Sigmoid colon (tissue), 7 donors: Measurements from ENCODE around the gene RAPGEF5. TPM values are rescaled to one million over a fixed set of nuclear protein-coding genes. Genes with fewer than 3 reads are reported as not detected.

Experiments used
- DNase-seq: peaks from one replicate; pipeline ENCODE4 v3.0.0-alpha.2; 2019
- H3K27ac ChIP-seq, 4 donors: fragments of 200-600 bp; sonication (generic); one replicate each; pipeline ENCODE4 v1.5.1; 2016 to 2019; ENCODE audit warnings: mild to moderate bottlenecking in 1 of 4
- H3K27me3 ChIP-seq, 3 donors: fragments of 200-600 bp; sonication (generic); one replicate each; pipeline ENCODE4 v1.5.1; 2019; ENCODE audit warnings: mild to moderate bottlenecking in 1 of 3
- H3K36me3 ChIP-seq, 4 donors: fragments of 200-600 bp; sonication (generic); one replicate each; pipeline ENCODE4 v1.5.1; 2016 to 2019
- H3K4me1 ChIP-seq, 4 donors: fragments of 200-600 bp; sonication (generic); one replicate each; pipeline ENCODE4 v1.5.1; 2017 to 2019
- H3K4me3 ChIP-seq, 4 donors: fragments of 200-600 bp; sonication (generic); one replicate each; pipeline ENCODE4 v1.5.1; 2017 to 2019; ENCODE audit warnings: mild to moderate bottlenecking in 2 of 4, moderate library complexity in 1 of 4
- H3K9me3 ChIP-seq, 4 donors: fragments of 200-600 bp in 3 of 4; sonication (generic) in 3 of 4; one replicate each; pipeline versions ENCODE4 v1.5.1 to v1.6.1; 2013 to 2019
- EP300 ChIP-seq, 4 donors: sonication (generic); formaldehyde crosslinking; IDR thresholded peaks; one replicate each; pipeline ENCODE4 v1.6.1; 2017; ENCODE audit warnings: antibody characterized with exemption in 4 of 4
- POLR2A ChIP-seq, 2 donors: fragments of 450-650 bp; IDR thresholded peaks; one replicate each; pipeline ENCODE4 v1.6.1; 2016; ENCODE audit warnings: antibody characterized with exemption in 2 of 2, mild to moderate bottlenecking in 2 of 2, moderate library complexity in 2 of 2
- POLR2AphosphoS5 ChIP-seq, 4 donors: sonication (generic); formaldehyde crosslinking; IDR thresholded peaks; one replicate each; pipeline ENCODE4 v1.6.1; 2017; ENCODE audit warnings: antibody characterized with exemption in 4 of 4
- WGBS, 2 donors: extraction: QIAGEN DNeasy Blood & Tissue Kit; methylation state at CpG; one replicate each; pipeline ENCODE4 v1.1.7; 2013; 5-methylcytosine and 5-hydroxymethylcytosine counted together
- intact Hi-C: fragments of 100-400 bp; cut with DNase I; formaldehyde crosslinking; loops from one replicate; pipeline ENCODE4 v1.15.1; 2023
- polyA plus RNA-seq, 3 donors: library from polyadenylated mRNA; stranded (reverse); fragments of 200-250 nt; gene quantifications; one replicate each; pipeline ENCODE4 v1.2.3, GENCODE V29; 2013
- total RNA-seq, 4 donors: library from RNA; depleted of rRNA; stranded (reverse); fragments of >200 nt; gene quantifications; one replicate each; pipeline ENCODE4 v1.1.0, GENCODE V29; 2016
- TF ChIP-seq, protein P1 (sequence below), 4 experiments: fragments of 450-650 bp in 3 of 4; fragments of 200-600 bp in 1 of 4; IDR thresholded peaks; one replicate each; pipeline ENCODE4 v1.5.1; 2016 to 2019; ENCODE audit warnings: antibody characterized with exemption in 4 of 4, mild to moderate bottlenecking in 3 of 4, moderate library complexity in 2 of 4
- donor health status: healthy with polysubstance abuse.
- donor health status: Bipolar disorder and iron deficiency.
- donor health status: healthy.

Gene RAPGEF5
- total and polyA plus RNA-seq, 7 donors = 6.0 to 17.9 (median 12.6) TPM

- TF ChIP-seq POLR2A (IDR thresholded peaks at IDR 0.05) = no peak
- TF ChIP-seq EP300 (IDR thresholded peaks at IDR 0.05) = no peak
- TF ChIP-seq, protein P1, sequence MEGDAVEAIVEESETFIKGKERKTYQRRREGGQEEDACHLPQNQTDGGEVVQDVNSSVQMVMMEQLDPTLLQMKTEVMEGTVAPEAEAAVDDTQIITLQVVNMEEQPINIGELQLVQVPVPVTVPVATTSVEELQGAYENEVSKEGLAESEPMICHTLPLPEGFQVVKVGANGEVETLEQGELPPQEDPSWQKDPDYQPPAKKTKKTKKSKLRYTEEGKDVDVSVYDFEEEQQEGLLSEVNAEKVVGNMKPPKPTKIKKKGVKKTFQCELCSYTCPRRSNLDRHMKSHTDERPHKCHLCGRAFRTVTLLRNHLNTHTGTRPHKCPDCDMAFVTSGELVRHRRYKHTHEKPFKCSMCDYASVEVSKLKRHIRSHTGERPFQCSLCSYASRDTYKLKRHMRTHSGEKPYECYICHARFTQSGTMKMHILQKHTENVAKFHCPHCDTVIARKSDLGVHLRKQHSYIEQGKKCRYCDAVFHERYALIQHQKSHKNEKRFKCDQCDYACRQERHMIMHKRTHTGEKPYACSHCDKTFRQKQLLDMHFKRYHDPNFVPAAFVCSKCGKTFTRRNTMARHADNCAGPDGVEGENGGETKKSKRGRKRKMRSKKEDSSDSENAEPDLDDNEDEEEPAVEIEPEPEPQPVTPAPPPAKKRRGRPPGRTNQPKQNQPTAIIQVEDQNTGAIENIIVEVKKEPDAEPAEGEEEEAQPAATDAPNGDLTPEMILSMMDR (IDR thresholded peaks at IDR 0.05) = no peak
- TF ChIP-seq POLR2AphosphoS5 (IDR thresholded peaks at IDR 0.05) = no peak
- H3K4me1 ChIP-seq = no peaks in the 10 kb centered on the region
- DNase-seq = no peak
- no peaks in the 10 kb centered on the region for H3K27me3 ChIP-seq
- H3K36me3 ChIP-seq = no peaks in the 10 kb centered on the region
- intact Hi-C loops = no loop called here
- no peak overlapping the region for H3K4me3 ChIP-seq
- no peaks in the 10 kb centered on the region for H3K9me3 ChIP-seq
- 53 to 82% methylated on average over 2 of the region's 2 CpGs for WGBS, 2 donors
- no peak overlapping the region for H3K27ac ChIP-seq
Measured at GRCh38 chr7:22373911-22374310, 17.0 kb upstream of the RAPGEF5 start.

GRCh38 chr7:22373388-22373787 is 16.4 kb upstream of the RAPGEF5 start:
- intact Hi-C loops = no loop called here
- H3K9me3 ChIP-seq = no peaks in the 10 kb centered on the region
- 36 to 69% methylated on average over 3 of the region's 3 CpGs for WGBS, 2 donors
- no peak for TF ChIP-seq POLR2AphosphoS5 (IDR thresholded peaks at IDR 0.05)
- TF ChIP-seq, protein P1 (IDR thresholded peaks at IDR 0.05) = no peak
- no peak for TF ChIP-seq EP300 (IDR thresholded peaks at IDR 0.05)
- TF ChIP-seq POLR2A (IDR thresholded peaks at IDR 0.05) = no peak
- no peaks in the 10 kb centered on the region for H3K27me3 ChIP-seq
- H3K4me1 ChIP-seq = no peaks in the 10 kb centered on the region
- H3K36me3 ChIP-seq = no peaks in the 10 kb centered on the region
- DNase-seq = no peak
- H3K27ac ChIP-seq = no peak overlapping the region
- no peak overlapping the region for H3K4me3 ChIP-seq

DNA sequence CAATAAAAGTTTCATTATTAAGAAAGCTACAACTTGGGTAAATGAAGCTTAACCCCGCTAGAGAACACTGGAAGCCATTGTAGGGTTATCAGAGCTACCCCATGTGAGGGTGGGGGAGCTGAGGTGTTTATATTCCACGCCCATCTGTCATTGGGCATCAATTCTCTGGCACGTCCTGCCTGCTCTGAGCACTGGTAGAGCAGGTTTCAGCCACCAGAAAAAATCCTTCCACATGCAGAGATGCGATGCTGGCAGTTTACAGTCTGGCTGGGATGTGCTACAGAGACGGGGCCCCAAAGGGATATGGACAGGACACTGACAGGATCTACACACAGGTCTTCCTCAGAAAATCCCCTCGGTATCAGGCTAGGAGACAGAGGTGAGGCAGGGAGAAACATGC is 15.9 kb upstream of the RAPGEF5 start:
- Histone ChIP-seq H3K4me3 (no peak overlapping the region), H3K36me3 (no peaks in the 10 kb centered on the region), H3K9me3 (no peaks in the 10 kb centered on the region), H3K27me3 (no peaks in the 10 kb centered on the region), H3K4me1 (no peaks in the 10 kb centered on the region), H3K27ac (no peak overlapping the region)
- intact Hi-C loops = no loop called here
- WGBS, 2 donors = 20 to 66% methylated on average over 6 of the region's 6 CpGs
- no peak for DNase-seq
- TF ChIP-seq POLR2AphosphoS5 (IDR thresholded peaks at IDR 0.05) = no peak
- no peak for TF ChIP-seq POLR2A (IDR thresholded peaks at IDR 0.05)
- no peak for TF ChIP-seq EP300 (IDR thresholded peaks at IDR 0.05)
- TF ChIP-seq, protein P1 (IDR thresholded peaks at IDR 0.05) = no peak

GRCh38 chr7:22371878-22372277 is 14.9 kb upstream of the RAPGEF5 start:
- no peak overlapping the region for H3K27ac ChIP-seq
- intact Hi-C loops = no loop called here
- no peak for TF ChIP-seq EP300 (IDR thresholded peaks at IDR 0.05)
- no peak for TF ChIP-seq POLR2AphosphoS5 (IDR thresholded peaks at IDR 0.05)
- TF ChIP-seq POLR2A (IDR thresholded peaks at IDR 0.05) = no peak
- TF ChIP-seq, protein P1 (IDR thresholded peaks at IDR 0.05) = no peak
- no peak overlapping the region for H3K4me3 ChIP-seq
- no peaks in the 10 kb centered on the region for H3K27me3 ChIP-seq
- no peak for DNase-seq
- no peaks in the 10 kb centered on the region for H3K4me1 ChIP-seq
- H3K36me3 ChIP-seq = no peaks in the 10 kb centered on the region
- H3K9me3 ChIP-seq = no peaks in the 10 kb centered on the region

DNA sequence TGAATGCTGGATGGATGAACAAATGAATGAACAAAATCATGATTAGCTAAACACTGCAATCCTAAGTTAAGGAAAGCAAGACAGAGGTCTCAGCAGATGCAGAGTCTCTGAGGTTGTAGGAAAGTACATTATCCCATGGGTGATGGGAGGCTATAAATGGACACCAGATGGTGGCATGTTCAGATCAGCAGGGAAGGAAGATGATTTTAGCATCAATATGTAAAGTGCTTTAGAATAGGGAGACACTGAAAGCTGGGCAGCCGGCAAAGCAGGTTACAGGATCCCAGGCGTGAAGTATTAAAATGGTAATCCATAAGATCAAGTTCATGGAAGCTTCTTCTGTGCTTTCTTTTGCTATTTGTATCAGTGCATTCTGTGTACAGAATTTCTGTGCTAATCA is 7.9 kb upstream of the RAPGEF5 start:
- no peaks in the 10 kb centered on the region for H3K4me1 ChIP-seq
- TF ChIP-seq POLR2AphosphoS5 (IDR thresholded peaks at IDR 0.05) = no peak
- TF ChIP-seq, protein P1 (IDR thresholded peaks at IDR 0.05) = no peak
- TF ChIP-seq EP300 (IDR thresholded peaks at IDR 0.05) = no peak
- TF ChIP-seq POLR2A (IDR thresholded peaks at IDR 0.05) = no peak
- H3K36me3 ChIP-seq = no peaks in the 10 kb centered on the region
- H3K4me3 ChIP-seq = no peak overlapping the region
- H3K27ac ChIP-seq = no peak overlapping the region
- no peaks in the 10 kb centered on the region for H3K27me3 ChIP-seq
- no peak for DNase-seq
- intact Hi-C loops = no loop called here
- no peaks in the 10 kb centered on the region for H3K9me3 ChIP-seq
- 91 to 96% methylated on average over 2 of the region's 2 CpGs for WGBS, 2 donors
